ENCODE data around the gene SURF4.

The SURF4 gene

DNA sequence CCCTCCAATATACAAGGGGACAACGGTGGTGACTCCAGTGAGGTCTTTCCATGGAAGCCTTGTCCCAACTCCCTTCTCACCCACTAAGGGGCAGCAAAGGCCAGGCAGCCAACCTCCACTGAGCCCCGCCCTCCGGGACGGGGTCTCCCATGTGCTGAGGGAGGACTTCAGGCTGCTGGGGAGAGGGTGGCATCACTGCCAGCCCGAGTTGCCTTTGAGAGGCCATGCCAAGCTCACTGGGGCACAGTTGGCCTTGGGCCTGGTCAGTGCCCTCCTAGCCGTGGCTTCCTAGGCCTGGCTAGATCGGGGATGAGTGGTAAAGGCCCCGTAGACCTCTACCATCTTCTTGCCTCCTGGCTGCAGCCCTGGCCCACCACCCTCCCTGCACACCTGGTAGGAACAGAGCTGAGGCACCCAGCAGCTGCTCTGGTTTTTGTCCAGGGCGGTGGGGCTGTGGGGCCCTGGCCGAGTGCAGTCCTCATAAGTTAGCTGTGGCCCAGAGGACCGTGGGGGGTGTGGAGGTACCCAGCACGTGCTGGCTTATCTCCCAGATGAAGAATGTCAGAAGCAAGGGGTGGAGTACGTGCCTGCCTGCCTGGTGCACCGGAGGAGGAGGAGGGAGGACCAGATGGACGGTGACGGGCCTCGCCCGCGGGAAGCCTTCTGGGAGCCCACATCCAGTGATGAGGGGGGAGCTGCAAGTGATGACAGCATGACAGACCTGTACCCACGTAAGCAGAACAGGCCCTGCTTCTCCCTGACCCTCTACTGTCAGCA is 16.3 kb downstream of the SURF4 start:
- TF ChIP-seq, protein P1, sequence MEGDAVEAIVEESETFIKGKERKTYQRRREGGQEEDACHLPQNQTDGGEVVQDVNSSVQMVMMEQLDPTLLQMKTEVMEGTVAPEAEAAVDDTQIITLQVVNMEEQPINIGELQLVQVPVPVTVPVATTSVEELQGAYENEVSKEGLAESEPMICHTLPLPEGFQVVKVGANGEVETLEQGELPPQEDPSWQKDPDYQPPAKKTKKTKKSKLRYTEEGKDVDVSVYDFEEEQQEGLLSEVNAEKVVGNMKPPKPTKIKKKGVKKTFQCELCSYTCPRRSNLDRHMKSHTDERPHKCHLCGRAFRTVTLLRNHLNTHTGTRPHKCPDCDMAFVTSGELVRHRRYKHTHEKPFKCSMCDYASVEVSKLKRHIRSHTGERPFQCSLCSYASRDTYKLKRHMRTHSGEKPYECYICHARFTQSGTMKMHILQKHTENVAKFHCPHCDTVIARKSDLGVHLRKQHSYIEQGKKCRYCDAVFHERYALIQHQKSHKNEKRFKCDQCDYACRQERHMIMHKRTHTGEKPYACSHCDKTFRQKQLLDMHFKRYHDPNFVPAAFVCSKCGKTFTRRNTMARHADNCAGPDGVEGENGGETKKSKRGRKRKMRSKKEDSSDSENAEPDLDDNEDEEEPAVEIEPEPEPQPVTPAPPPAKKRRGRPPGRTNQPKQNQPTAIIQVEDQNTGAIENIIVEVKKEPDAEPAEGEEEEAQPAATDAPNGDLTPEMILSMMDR (IDR thresholded peaks at IDR 0.05), result no peak

DNA sequence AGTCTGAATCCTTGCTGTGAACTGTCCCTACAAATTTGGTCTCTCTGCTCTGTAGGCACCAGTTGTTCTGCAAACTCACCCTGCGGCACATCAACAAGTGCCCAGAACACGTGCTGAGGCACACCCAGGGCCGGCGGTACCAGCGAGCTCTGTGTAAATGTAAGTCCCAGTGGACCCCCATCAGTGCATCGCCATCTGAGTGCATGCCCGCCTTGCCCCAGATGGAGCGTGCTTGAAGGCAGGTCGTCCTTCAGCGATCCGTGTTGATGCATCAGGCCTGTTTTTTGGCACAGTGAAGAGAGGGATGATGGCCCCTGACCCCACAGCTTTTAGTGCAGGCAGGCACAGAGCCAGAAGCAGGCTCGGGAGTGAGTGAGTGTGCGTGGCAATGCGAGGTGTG is 18.2 kb downstream of the SURF4 start:
- TF ChIP-seq, protein P1 (IDR thresholded peaks at IDR 0.05), result no peak

DNA sequence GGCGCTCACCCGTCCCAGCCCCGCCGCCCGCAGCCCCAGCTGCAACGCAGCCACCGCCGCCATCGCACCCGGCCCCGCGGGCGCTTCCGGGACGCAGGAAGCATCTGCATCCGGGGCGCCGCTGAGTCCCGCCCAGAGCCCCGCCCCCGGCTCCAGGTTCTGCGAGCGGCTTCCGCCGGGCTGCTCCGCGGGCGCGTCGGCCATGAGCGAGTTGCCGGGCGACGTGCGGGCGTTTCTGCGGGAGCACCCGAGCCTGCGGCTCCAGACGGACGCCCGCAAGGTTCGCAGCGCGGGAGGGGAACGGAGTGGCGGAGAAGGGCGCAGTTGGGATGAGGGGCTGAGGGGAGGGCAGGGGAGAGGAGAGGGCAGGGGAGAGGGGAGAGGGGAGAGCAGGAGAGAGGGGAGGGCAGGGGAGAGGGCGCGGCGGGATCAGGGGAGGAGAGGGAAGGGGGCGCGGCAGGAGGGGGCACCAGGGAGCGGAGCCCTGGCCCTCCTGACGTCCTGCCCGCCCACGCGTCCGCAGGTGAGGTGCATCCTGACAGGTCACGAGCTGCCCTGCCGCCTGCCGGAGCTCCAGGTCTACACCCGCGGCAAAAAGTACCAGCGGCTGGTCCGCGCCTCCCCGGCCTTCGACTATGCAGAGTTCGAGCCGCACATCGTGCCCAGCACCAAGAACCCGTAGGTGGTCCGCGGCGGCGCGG is 19.3 kb downstream of the SURF4 start, which contains the start of the genes SURF1 and SURF2:
Gene SURF1 (minus strand): TSS at position 97 of the 701 bp plus-strand sequence. CDS start 34 bp downstream, at position 63.
Gene SURF2 (plus strand): TSS at position 160 of the 701 bp plus-strand sequence. CDS start 43 bp downstream, at position 203.
- TF ChIP-seq, protein P1 (IDR thresholded peaks at IDR 0.05), result 0 out of 2 replicates have a peak, but pooled peaks have one; percentile 21

DNA sequence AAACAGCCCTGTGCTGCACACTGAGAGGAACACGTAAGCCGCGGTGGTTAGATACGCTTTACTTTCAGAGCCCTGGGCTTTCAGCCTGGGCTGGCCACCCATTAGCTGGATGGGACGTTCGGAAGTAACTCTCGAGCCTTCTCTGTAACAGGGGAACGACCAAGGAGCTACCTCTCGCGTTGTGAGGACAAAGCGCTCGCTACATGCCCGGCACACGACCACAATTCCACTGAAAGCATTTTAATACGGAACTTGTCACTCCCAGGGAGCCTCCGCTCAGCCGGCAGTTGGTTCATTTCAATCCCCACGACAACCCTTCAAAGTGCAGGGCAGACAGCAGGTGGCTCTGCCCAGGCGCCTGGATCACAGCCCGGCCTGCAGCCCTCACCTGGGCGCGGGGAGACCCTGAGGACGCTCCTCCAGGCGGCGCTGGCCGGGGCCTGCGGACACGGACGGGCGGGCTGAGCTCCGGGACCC is 19.9 kb downstream of the SURF4 start:
- TF ChIP-seq, protein P1 (IDR thresholded peaks at IDR 0.05), result no peak

DNA sequence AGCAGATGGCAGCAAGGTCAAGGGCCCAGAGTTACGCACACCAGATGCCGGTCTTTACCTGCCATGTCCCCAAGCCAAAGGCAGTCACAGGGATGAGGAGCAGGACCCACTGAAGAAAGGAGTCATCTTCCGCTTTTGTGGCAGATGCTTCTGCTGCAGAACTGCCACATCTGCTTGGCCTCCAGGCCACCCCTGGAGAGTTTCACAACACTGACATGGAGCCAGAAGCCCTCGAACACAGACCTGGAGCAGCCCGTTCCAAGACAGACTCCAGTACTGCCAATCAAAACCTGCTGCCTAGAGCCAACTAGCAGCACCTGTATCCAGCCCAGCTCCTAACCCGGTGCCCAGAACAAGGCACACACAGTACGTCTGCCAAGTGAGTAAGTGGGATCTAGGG is 21.1 kb downstream of the SURF4 start:
- TF ChIP-seq, protein P1 (IDR thresholded peaks at IDR 0.05), result no peak

DNA sequence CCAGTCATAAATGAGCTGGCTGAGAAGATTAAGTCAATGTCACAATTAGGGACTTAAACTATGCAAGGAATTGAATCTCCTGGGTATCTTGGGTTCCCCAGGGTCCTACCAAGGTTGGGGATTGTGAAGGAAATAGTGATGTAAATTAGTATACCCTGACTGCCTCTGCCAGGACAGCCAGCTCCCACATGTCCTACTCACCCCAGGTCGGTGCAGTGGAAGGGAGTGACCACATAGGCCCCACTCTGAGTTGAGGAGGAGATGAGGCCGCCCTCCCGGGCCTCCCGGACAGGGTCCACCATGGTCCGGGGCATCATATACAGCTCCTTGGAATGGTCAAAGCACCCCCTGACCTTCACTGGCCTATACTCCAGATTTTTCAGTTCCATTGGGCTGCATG is 22.3 kb downstream of the SURF4 start:
- TF ChIP-seq, protein P1 (IDR thresholded peaks at IDR 0.05), result no peak

DNA sequence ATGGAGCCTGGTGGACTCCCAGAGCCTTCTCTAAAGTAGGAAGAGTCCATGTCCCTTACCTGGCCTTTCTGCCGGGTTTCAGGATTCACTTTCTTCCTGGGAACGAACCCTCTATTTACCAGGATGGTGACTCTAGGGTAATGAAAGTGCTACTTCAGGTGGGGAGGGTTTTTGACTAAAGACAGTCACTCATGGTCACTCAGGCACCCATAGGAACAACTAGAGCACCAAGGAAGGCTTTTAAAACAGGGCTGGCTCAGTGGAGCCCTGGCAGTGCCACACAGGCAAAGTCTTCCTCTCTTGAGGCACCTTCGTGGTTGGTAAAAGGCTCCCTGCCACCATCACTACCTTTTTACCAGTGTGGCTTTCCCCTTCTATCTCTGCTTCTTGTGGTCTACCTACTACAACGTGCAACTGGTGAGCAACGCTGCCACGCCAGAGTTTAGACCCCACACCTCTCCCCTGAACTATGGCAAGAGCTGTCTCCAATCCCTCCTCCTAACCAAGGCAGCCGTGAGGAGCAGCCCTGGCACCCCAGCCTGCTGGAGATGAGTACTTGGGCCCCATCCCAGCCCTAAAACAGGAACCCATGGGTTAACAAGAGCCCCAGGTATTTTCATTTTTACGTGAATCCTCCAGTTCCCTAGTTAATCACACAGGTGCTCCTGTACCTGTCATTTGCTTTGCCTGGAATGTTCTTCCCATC is 23.1 kb downstream of the SURF4 start:
- TF ChIP-seq, protein P1 (IDR thresholded peaks at IDR 0.05), result no peak
